DLD1 (cell line): ENCODE data around the gene CEP350.
"Not testable (repeated sequence)": the region's sequence is repeated elsewhere in the genome, so short reads cannot be mapped to it uniquely, and the experiment has no call there.

Experiments
- in situ Hi-C: cut with HindIII; loops from 2 replicates; pipeline ENCODE4 v1.10.0; 2017; ENCODE audit warnings: low sequenced_read_pairs

The CEP350 gene

GRCh38 chr1:180112984-180113647, 158.5 kb downstream of the CEP350 start:
- in situ Hi-C loops: no loop called here

- in situ Hi-C loops: no loop called here
These were observed 159.9 kb downstream of the CEP350 start for GRCh38 chr1:180114396-180114945.

DNA sequence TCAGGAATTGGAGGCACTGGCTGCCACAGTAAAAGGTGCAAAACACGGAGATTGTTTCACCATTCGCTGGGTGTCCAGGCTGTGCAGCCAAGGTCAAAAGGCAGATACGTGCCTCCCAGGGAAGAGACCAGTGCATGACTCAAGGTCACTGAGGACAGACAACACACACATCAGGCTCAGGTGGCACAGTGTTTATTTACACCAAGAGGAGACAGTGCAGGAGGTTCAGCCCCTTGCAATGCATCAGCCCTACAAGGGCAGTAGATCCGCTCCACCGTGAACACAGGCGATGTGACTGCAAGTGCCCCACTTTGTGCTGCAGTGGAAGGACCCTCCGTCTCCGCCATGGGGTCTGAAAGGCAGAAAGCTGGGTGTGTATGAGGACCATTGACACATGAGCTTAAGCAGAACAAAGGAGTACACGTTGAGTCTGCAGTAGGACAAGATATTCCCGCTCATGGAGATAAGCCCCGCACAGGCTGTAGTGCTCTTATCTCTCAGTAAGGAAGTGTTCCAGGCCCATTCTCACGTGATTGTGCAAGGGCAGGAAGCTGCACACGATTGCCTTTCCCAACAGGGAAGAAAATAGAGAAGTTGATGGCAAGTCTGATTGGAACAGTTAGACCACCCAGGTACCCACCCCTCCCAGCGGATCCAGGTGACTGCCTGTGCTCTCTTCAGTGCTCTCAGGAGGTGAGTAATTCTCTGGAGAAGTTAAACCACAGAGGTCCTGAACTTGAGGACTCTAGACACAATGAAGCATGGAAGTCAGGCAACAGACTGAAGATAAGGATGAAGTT, 162.6 kb downstream of the CEP350 start:
- in situ Hi-C loops: no loop called here

DNA sequence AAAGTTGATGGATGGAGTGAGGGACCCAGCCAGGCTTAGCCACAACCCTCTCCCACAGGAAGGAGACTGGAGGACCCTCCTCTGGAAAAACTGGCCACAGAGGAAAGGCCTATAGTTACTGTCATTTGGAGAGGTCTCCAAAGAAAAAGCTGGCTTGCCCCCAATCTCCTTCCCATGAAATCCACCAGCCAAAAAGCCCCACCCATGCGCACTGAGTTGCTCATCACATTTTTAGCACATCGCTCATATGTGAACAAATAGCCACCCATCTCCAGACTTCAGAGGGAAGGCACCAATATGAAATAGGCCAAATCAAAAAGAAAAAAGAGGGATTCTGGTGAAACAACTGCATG, 163.1 kb downstream of the CEP350 start:
- in situ Hi-C loops: no loop called here

- in situ Hi-C loops: no loop called here
These were observed 165.2 kb downstream of the CEP350 start for GRCh38 chr1:180119837-180120236.

DNA sequence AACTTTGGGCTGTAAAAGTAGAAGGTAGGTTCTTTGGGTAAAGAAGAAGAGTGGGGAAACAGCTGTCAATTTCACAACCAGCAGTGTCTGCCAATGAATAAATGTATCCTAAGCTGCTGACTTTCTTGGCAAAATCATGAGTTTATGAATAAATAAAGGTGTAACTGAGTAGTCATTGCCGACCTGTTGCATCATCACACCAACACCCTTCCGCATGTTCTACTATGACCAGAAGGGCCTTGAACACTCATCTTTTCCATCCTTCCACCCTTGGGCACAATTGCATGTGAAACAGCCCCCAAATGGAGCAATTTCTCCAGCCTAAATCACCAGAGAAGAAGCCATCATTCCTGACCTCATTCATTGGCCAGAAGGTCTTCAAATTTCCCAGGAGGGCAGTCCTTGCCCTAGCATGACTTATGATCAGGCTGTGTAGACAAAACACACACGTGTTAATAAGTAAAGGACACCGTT, 168.9 kb downstream of the CEP350 start:
- in situ Hi-C loops: no loop called here

- in situ Hi-C loops: no loop called here
These were observed 176.0 kb downstream of the CEP350 start for GRCh38 chr1:180130651-180131050.

GRCh38 chr1:180131510-180131909, 176.9 kb downstream of the CEP350 start:
- in situ Hi-C loops: no loop called here

DNA sequence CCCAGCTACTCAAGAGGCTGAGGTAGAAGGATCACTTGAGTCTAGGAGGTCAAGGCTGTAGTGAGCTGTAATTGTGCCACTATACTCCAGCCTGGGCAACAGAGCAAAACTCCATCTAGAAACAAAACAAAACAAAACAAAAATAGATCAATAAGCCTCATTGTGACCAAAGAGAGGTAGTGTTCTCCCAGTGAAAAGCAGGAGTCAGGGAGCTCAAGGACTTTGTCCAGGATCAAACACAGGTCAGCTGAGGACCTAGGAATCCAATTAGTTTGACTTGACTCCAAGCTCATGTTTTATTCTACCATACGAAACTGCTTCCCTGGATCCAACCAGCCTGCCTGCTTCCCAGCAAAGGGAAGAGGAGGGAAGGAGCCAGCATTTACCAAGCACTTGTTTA, 178.6 kb downstream of the CEP350 start:
- in situ Hi-C loops: no loop called here

DNA sequence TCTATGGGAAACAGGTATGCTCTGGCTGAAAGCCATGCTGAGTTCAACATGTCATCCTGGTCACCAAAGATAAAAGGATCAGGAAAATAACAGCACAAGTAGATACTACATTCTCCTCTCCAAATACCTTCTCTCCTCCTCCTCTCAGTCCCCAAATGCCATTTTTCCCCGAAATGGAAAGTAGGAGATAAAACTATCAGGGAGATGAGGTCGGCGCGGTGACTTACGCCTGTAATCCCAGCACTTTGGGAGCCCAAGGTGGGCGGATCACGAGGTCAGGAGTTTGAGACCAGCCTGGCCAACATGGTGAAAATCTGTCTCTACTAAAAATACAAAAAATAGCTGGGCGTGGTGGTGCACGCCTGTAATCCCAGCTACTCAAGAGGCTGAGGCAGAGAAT, 179.1 kb downstream of the CEP350 start:
- in situ Hi-C loops: not testable (repeated sequence)

GRCh38 chr1:180135535-180135934, 180.9 kb downstream of the CEP350 start:
- in situ Hi-C loops: no loop called here

DNA sequence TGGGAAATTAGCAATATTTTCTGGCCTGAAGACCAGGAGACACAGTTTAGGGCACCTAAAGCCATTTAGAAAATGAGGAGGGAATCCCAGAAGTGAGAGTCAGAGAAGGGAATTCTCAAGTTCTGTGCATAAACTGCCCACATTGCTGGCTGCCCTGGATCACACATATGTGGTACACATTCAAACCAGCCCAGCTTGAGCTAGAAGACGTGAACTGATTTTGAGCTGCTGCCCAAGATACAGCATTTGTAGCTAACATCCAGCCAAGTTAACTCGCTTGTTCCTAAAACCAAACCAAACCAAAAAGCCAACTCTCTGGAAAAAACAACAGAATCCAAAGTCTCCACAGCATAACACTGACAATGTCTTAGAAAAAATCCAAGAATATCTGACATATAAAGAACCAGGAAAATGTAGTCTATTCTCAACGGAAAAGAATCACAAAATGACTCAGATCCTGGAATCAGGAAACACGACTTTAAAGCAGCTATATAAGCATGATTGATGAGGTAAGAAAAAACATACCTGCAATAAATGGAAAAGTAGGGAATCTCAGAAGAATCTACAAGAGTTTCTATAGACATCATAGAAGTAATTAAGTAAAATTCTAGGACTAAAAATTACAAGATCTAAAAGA, 181.8 kb downstream of the CEP350 start:
- in situ Hi-C loops: no loop called here

DNA sequence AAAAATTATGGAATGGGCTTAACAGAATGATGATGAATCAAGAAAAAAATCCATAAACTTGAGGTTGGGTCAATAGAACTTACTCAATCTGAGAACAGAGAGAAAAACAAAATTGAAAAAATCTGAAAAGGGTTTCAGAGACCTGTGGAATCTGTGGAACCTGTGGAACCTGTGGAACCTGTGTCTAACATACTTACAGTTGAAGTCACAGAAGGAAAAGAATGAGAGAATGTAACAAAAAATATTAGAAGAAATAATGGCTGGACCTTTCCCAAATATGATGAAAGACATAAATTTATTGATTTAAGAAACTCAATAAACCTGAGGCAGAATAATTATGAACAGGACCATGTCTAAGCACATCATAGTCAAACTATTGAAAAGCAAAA, 182.4 kb downstream of the CEP350 start:
- in situ Hi-C loops: no loop called here

DNA sequence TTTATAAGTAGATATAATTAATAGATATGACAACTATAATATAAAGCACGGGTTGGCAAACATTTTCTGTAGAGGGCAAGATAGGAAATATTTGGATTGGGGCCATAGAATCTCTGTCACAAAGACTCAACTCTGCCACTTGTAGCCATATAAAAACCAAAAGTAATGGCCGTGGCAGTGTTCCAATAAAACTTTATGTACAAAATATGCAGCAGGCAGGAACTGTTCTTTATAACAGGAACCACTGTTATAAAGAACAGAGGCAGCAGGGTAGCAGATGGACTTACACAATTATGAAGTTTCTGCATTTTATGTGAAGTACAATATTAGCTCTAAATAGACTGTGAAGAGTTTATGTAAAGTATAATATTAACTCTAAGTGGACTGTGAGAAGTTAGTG, 183.2 kb downstream of the CEP350 start:
- in situ Hi-C loops: no loop called here

DNA sequence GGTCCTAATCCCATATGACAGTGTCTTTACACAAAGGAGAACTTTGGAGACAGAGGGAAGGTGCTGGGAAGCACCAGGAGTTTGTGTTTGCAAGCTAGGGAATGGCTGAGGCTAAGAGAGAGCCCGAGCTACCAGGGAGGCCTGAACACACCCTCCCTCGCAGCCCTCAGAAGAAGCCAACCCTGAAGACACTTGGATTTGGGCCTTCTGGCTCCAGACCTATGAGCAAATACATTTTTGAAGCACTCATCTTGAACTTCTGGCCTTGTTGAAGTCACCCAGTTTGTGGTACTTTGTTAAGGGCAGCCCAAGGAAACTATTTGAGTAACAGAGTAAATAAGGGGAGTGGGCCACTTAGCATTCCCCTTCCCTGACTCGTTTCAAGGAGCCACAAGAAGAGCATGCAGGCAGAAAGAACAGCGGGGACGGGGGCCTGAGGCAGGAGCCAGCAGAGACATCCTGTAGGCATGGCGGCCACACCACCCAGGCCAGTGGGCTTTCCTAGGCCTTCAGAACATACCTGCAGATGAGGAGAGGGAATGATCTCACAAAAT, 186.8 kb downstream of the CEP350 start:
- in situ Hi-C loops: no loop called here

GRCh38 chr1:180143359-180143758, 188.7 kb downstream of the CEP350 start:
- in situ Hi-C loops: no loop called here

- in situ Hi-C loops: no loop called here
These were observed 190.2 kb downstream of the CEP350 start for GRCh38 chr1:180144659-180145357.

DNA sequence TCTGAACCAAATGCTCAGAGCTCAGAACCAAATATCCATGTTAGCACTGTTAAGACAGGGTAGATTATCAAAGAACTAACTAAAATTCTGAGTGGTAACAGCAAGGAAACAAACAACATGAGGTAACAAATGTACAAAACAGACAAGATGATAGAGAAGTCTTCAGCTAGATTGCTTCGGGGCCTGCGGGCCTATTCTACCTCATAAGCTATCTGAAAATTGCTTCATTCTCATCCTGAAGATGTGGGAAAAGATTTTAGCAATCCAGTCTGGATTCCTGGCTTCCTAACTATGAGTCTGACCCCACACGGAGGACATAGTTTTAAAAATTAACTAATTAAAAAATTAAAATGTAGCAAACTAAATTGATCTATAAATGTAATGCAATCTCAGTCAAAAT, 190.8 kb downstream of the CEP350 start:
- in situ Hi-C loops: no loop called here

GRCh38 chr1:180150982-180151381, 196.4 kb downstream of the CEP350 start:
- in situ Hi-C loops: no loop called here

- in situ Hi-C loops: no loop called here
These were observed 196.9 kb downstream of the CEP350 start for GRCh38 chr1:180151508-180151907.

GRCh38 chr1:180152588-180152987, 198.0 kb downstream of the CEP350 start:
- in situ Hi-C loops: no loop called here
